ENCODE measurements around the gene ZCCHC12. TPM values are rescaled to one million over a fixed set of nuclear protein-coding genes. Genes with fewer than 3 reads are reported as not detected.

The ZCCHC12 gene
- total and polyA plus RNA-seq, 9 of the 15 experiments (the other 6 are each of a cell fraction or from before 2014, with no cell fraction given): 0.07 to 0.15 TPM; not detected in 7

- no peaks in the 10 kb centered on the region for H3K79me2 ChIP-seq (ENCODE audit: control insufficient read depth, insufficient read depth, low read length)
- FAIRE-seq (no peak), DNase-seq (ENCODE audit: extremely low read depth in 1 of 4, low spot score in 3 of 4) (no peak), ATAC-seq (no peak)
- ChIA-PET POLR2A (no interaction called here), CTCF (ENCODE audit: low intra/inter-chr PET ratio) (no interaction called here)
- no TSS peak for BruUV-seq (replicated peaks)
- no peaks in the 10 kb centered on the region for H3K36me3 ChIP-seq (ENCODE audit: control insufficient read depth, insufficient read depth, low read length)
- H2AFZ ChIP-seq (ENCODE audit: low read depth, low read length): no peak overlapping the region
- WGBS (ENCODE audit: insufficient coverage, low coverage, missing lambda C conversion rate): 0% methylated on average over 4 of the region's 4 CpGs
- no peak overlapping the region for H3K27ac ChIP-seq (ENCODE audit: extremely low read depth, low read depth, low read length)
- in situ Hi-C loops (cut with MboI): no loop called here
- no peak overlapping the region for H3K4me3 ChIP-seq
- no peaks in the 10 kb centered on the region for H3K9me1 ChIP-seq (ENCODE audit: control insufficient read depth, insufficient read depth, low read length)
- H3K9ac ChIP-seq (ENCODE audit: insufficient read depth in 1 of 2, low read depth in 2 of 2, low read length in 2 of 2): no peak overlapping the region
- H3K4me1 ChIP-seq (replicated peaks in 1 of 2; ENCODE audit: control insufficient read depth in 2 of 2, insufficient read depth in 2 of 2, low read length in 2 of 2): no peaks in the 10 kb centered on the region
- H3K4me2 ChIP-seq (ENCODE audit: insufficient read depth, low read length): no peak overlapping the region
- H3K27me3 ChIP-seq (ENCODE audit: control insufficient read depth in 2 of 2, insufficient read depth in 2 of 2, low read length in 2 of 2): no peaks in the 10 kb centered on the region; a peak in 1 of 5 replicates
- no peaks in the 10 kb centered on the region for H4K20me1 ChIP-seq (replicated peaks; ENCODE audit: control insufficient read depth, insufficient read depth, low read length)
- intact Hi-C loops (cut with micrococcal nuclease): no loop called here
- H3K9me3 ChIP-seq (replicated peaks; ENCODE audit: control insufficient read depth, insufficient read depth, low read depth, low read length): no peaks in the 10 kb centered on the region; the same call in 1 of the 2 replicates
- TF ChIP-seq PBX2 (CRISPR knock-in tag; IDR thresholded peaks at IDR 0.05; ENCODE audit: low read depth): no peak
- TF ChIP-seq PBX2 (tag; conservative IDR thresholded peaks at IDR 0.05; ENCODE audit: low read depth): no peak
- no peak for TF ChIP-seq ZNF12 (CRISPR knock-in tag; IDR thresholded peaks at IDR 0.05)
- no peak for TF ChIP-seq MAFG (tag; conservative IDR thresholded peaks at IDR 0.05)
- TF ChIP-seq EP400 (IDR thresholded peaks at IDR 0.05): no peak
- no peak for TF ChIP-seq ZBTB11 (CRISPR knock-in tag; IDR thresholded peaks at IDR 0.05)
- no peak for TF ChIP-seq ZC3H8 (IDR thresholded peaks at IDR 0.05)
- TF ChIP-seq CEBPG (CRISPR knock-in tag; IDR thresholded peaks at IDR 0.05): no peak
- TF ChIP-seq CEBPG (tag; conservative IDR thresholded peaks at IDR 0.05 in 1 of 2, IDR thresholded peaks at IDR 0.05 in 1 of 2): no peak
- TF ChIP-seq PCBP1 (IDR thresholded peaks at IDR 0.05; ENCODE audit: low read depth, low read length, poor library complexity, severe bottlenecking): no peak
- no peak for TF ChIP-seq TRIM25 (IDR thresholded peaks at IDR 0.05; ENCODE audit: borderline replicate concordance)
- no peak for TF ChIP-seq MAX (CRISPR knock-in tag; IDR thresholded peaks at IDR 0.05)
- TF ChIP-seq HNRNPH1 (optimal IDR thresholded peaks at IDR 0.05; ENCODE audit: low read depth, low read length): no peak
- no peak for TF ChIP-seq ZNF263 (CRISPR knock-in tag; IDR thresholded peaks at IDR 0.05; ENCODE audit: borderline replicate concordance)
These were observed 39.4 kb downstream of the ZCCHC12 start for GRCh38 chrX:118862979-118863378.
